IMR-90 (cell line): Measurements from ENCODE around the gene NT5DC3. TPM values are rescaled to one million over a fixed set of nuclear protein-coding genes. Genes with fewer than 3 reads are reported as not detected.

Source experiments
- ATAC-seq: fragments of 200-7000 bp; cut with Tn5 transposase; 2 replicates; pipeline ENCODE4 v1.9.1; 2020; ENCODE audit warnings: low read depth, mild to moderate bottlenecking, moderate library complexity
- BruUV-seq: library from RNA; stranded (reverse); fragments of 400-500 nt; replicated peaks from 2 replicates; lab custom pipeline; 2021; lab: Mats Ljungman, UMichigan
- CTCF ChIA-PET: fragments of 300-600 bp; formaldehyde crosslinking; extraction: SDS; loops from one replicate; lab custom pipeline; 2021; ENCODE audit warnings: antibody characterized with exemption; lab: Yijun Ruan, JAX
- POLR2A ChIA-PET: fragments of 300-600 bp; sonication (Branson Sonifier 250); formaldehyde crosslinking; loops from one replicate; lab custom pipeline; 2022; ENCODE audit warnings: antibody characterized with exemption; ENCODE audit not compliant: unreplicated experiment; lab: Charles Lee
- DNase-seq: peaks from one replicate; pipeline ENCODE4 v3.0.0; 2013
- H2AFZ ChIP-seq: replicated peaks from 2 replicates; pipeline ENCODE3; 2013; ENCODE audit warnings: low read length, mild to moderate bottlenecking; ENCODE audit not compliant: poor library complexity
- H2AK5ac ChIP-seq: 2 replicates; pipeline ENCODE4 v1.6.1; 2013; ENCODE audit warnings: low read depth, low read length, inconsistent platforms
- H2AK9ac ChIP-seq: replicated peaks from 2 replicates; pipeline ENCODE3; 2013; ENCODE audit warnings: mild to moderate bottlenecking, low read depth, low read length, moderate library complexity; ENCODE audit not compliant: poor library complexity
- H2BK120ac ChIP-seq: 2 replicates; pipeline ENCODE4 v1.6.1; 2013; ENCODE audit warnings: low read depth, low read length, inconsistent platforms
- H2BK15ac ChIP-seq: 3 replicates; pipeline ENCODE4 v1.6.1; 2013; ENCODE audit warnings: low read depth, low read length, inconsistent platforms
- H2BK20ac ChIP-seq: 2 replicates; pipeline ENCODE4 v1.6.1; 2013; ENCODE audit warnings: low read depth, mild to moderate bottlenecking, inconsistent platforms, low read length, moderate library complexity
- H2BK5ac ChIP-seq: 2 replicates; pipeline ENCODE4 v1.6.1; 2013; ENCODE audit warnings: mild to moderate bottlenecking, low read depth, low read length, inconsistent platforms; ENCODE audit not compliant: poor library complexity, severe bottlenecking
- H3K14ac ChIP-seq: replicated peaks from 2 replicates; pipeline ENCODE4 v1.6.1; 2013; ENCODE audit warnings: low read depth, low read length, inconsistent platforms
- H3K18ac ChIP-seq: 2 replicates; pipeline ENCODE4 v1.6.1; 2013; ENCODE audit warnings: low read depth, low read length, control low read depth
- H3K23ac ChIP-seq: 2 replicates; pipeline ENCODE4 v1.6.1; 2013; ENCODE audit warnings: low read depth, low read length, inconsistent platforms
- H3K27ac ChIP-seq: 2 replicates; pipeline ENCODE4 v1.5.1; 2013; ENCODE audit warnings: mild to moderate bottlenecking, control low read depth, low read length; ENCODE audit not compliant: insufficient read depth
- H3K27me3 ChIP-seq: 2 replicates; pipeline ENCODE4 v1.6.1; 2013; ENCODE audit warnings: low read length; ENCODE audit not compliant: control insufficient read depth, insufficient read depth
- H3K36me3 ChIP-seq: 2 replicates; pipeline ENCODE4 v1.6.1; 2013; ENCODE audit warnings: low read length, mixed read lengths; ENCODE audit not compliant: control insufficient read depth, insufficient read depth
- H3K4ac ChIP-seq: 2 replicates; pipeline ENCODE4 v1.6.1; 2013; ENCODE audit warnings: low read depth, low read length, inconsistent platforms
- H3K4me1 ChIP-seq: 2 replicates; pipeline ENCODE4 v1.6.1; 2013; ENCODE audit warnings: low read length, mixed read lengths; ENCODE audit not compliant: control insufficient read depth, insufficient read depth
- H3K4me2 ChIP-seq: 2 replicates; pipeline ENCODE4 v1.6.1; 2013; ENCODE audit warnings: low read depth, mild to moderate bottlenecking, control low read depth, low read length, moderate library complexity
- H3K4me3 ChIP-seq: 2 replicates; pipeline ENCODE4 v1.5.1; 2013; ENCODE audit warnings: low read depth, mild to moderate bottlenecking, control low read depth, low read length, moderate library complexity; ENCODE audit not compliant: insufficient read depth
- H3K56ac ChIP-seq: 2 replicates; pipeline ENCODE4 v1.6.1; 2013; ENCODE audit warnings: low read length, inconsistent platforms; ENCODE audit not compliant: insufficient read depth; ENCODE audit errors: extremely low read depth
- H3K79me1 ChIP-seq, 2 experiments: 2 replicates each; pipeline ENCODE4 v1.6.1; 2013; ENCODE audit warnings: low read length in 2 of 2, inconsistent platforms in 1 of 2, low read depth in 1 of 2
- H3K9ac ChIP-seq: 2 replicates; pipeline ENCODE4 v1.6.1; 2013; ENCODE audit warnings: low read depth, low read length, control low read depth
- H3K9me1 ChIP-seq: 2 replicates; pipeline ENCODE4 v1.6.1; 2013; ENCODE audit warnings: low read length, inconsistent platforms; ENCODE audit not compliant: insufficient read depth
- H3K9me3 ChIP-seq: 2 replicates; pipeline ENCODE4 v1.6.1; 2013; ENCODE audit warnings: low read length; ENCODE audit not compliant: control insufficient read depth, insufficient read depth
- H4K20me1 ChIP-seq: 2 replicates; pipeline ENCODE4 v1.6.1; 2013; ENCODE audit warnings: low read length, inconsistent platforms; ENCODE audit not compliant: insufficient read depth
- H4K5ac ChIP-seq: 2 replicates; pipeline ENCODE4 v1.6.1; 2013; ENCODE audit warnings: mild to moderate bottlenecking, low read depth, low read length, control low read depth
- H4K8ac ChIP-seq, 2 experiments: 2 replicates each; pipeline ENCODE4 v1.6.1; 2013; ENCODE audit warnings: low read depth in 2 of 2, low read length in 2 of 2, control low read depth in 1 of 2, inconsistent platforms in 1 of 2
- H4K91ac ChIP-seq: 2 replicates; pipeline ENCODE4 v1.6.1; 2013; ENCODE audit warnings: low read depth, low read length, inconsistent platforms; ENCODE audit not compliant: insufficient read depth
- BHLHE40 ChIP-seq: fragments of 150-350 bp; IDR thresholded peaks from 2 replicates; pipeline ENCODE4 v1.6.1; 2016; ENCODE audit warnings: mild to moderate bottlenecking, low read depth, low read length
- CEBPB ChIP-seq: IDR thresholded peaks from 2 replicates; pipeline ENCODE4 v1.6.1; 2012; ENCODE audit warnings: low read depth, low read length, improper control_type of control experiment
- CHD1 ChIP-seq: IDR thresholded peaks from 2 replicates; pipeline ENCODE4 v1.6.1; 2012; ENCODE audit warnings: low read depth, low read length, improper control_type of control experiment
- CTCF ChIP-seq: conservative IDR thresholded peaks from 2 replicates; pipeline ENCODE4 v1.5.1; 2012; ENCODE audit warnings: mild to moderate bottlenecking, low read depth, low read length, improper control_type of control experiment
- ELK1 ChIP-seq: fragments of 150-350 bp; IDR thresholded peaks from 2 replicates; pipeline ENCODE4 v1.6.1; 2016; ENCODE audit warnings: low read depth, mild to moderate bottlenecking, low read length, moderate library complexity, borderline replicate concordance
- FOS ChIP-seq: fragments of 150-350 bp; IDR thresholded peaks from 2 replicates; pipeline ENCODE4 v1.6.1; 2016; ENCODE audit warnings: low read depth, low read length
- MAFK ChIP-seq: IDR thresholded peaks from 2 replicates; pipeline ENCODE4 v1.6.1; 2012; ENCODE audit warnings: low read depth, low read length, improper control_type of control experiment
- MAZ ChIP-seq: IDR thresholded peaks from 2 replicates; pipeline ENCODE4 v1.6.1; 2012; ENCODE audit warnings: low read depth, mild to moderate bottlenecking, low read length, improper control_type of control experiment, moderate library complexity, borderline replicate concordance
- MXI1 ChIP-seq: IDR thresholded peaks from 2 replicates; pipeline ENCODE4 v1.6.1; 2012; ENCODE audit warnings: low read depth, mild to moderate bottlenecking, low read length, moderate library complexity, borderline replicate concordance
- NFE2L2 ChIP-seq: fragments of 150-350 bp; IDR thresholded peaks from 2 replicates; pipeline ENCODE4 v1.6.1; 2016; ENCODE audit warnings: low read depth, mild to moderate bottlenecking, low read length
- POLR2A ChIP-seq: IDR thresholded peaks from 2 replicates; pipeline ENCODE4 v1.6.1; 2012; ENCODE audit warnings: mild to moderate bottlenecking, low read depth, low read length
- RAD21 ChIP-seq: IDR thresholded peaks from 2 replicates; pipeline ENCODE4 v1.6.1; 2012; ENCODE audit warnings: low read length, improper control_type of control experiment
- RCOR1 ChIP-seq: IDR thresholded peaks from 2 replicates; pipeline ENCODE4 v1.6.1; 2012; ENCODE audit warnings: mild to moderate bottlenecking, low read length, improper control_type of control experiment; ENCODE audit not compliant: insufficient replicate concordance
- RFX5 ChIP-seq: IDR thresholded peaks from 2 replicates; pipeline ENCODE4 v1.8.0; 2012; ENCODE audit warnings: low read depth, mild to moderate bottlenecking, low read length, moderate library complexity
- SMC3 ChIP-seq: fragments of 150-350 bp; IDR thresholded peaks from 2 replicates; pipeline ENCODE4 v1.6.1; 2016; ENCODE audit warnings: low read depth, mild to moderate bottlenecking, antibody characterized with exemption, low read length, moderate library complexity
- USF2 ChIP-seq: fragments of 150-350 bp; IDR thresholded peaks from 2 replicates; pipeline ENCODE4 v1.6.1; 2017; ENCODE audit warnings: mild to moderate bottlenecking, antibody characterized with exemption, low read length, low read depth
- WGBS, 2 experiments: methylation state at CpG; one replicate each; pipeline versions ENCODE4 v1.1.5 to v1.1.7; 2013; ENCODE audit warnings: missing lambda C conversion rate in 2 of 2; ENCODE audit not compliant: insufficient read length in 1 of 2; ENCODE audit errors: extremely low coverage in 2 of 2; 5-methylcytosine and 5-hydroxymethylcytosine counted together
- dilution Hi-C: fragments of 300-500 bp; cut with HindIII; formaldehyde crosslinking; loops from one replicate; pipeline ENCODE4 v1.14.3; 2018; ENCODE audit warnings: low sequenced_read_pairs; ENCODE audit not compliant: unreplicated experiment
- in situ Hi-C: fragments of 300-500 bp; cut with MboI; formaldehyde crosslinking; loops from 3 replicates; pipeline ENCODE4 v1.14.3; 2019; ENCODE audit warnings: low sequenced_read_pairs, inconsistent platforms, mixed read lengths
- intact Hi-C: fragments of 100-400 bp; cut with micrococcal nuclease; formaldehyde crosslinking; loops from 2 replicates; pipeline ENCODE4 v1.10.0; 2022
- polyA plus RNA-seq, 3 experiments: library from polyadenylated mRNA; depleted of rRNA; stranded (reverse); fragments of >200 nt; gene quantifications; 2 replicates each; pipeline ENCODE4 v1.2.3, GENCODE V29; 2012; ENCODE audit warnings: low replicate concordance in 1 of 3
- total RNA-seq: library from RNA; depleted of rRNA; stranded (reverse); fragments of >200 nt; gene quantifications from 2 replicates; pipeline ENCODE4 v1.2.3, GENCODE V29; 2012

The NT5DC3 gene
- total and polyA plus RNA-seq, 2 of the 4 experiments (the other 2 are of a cell fraction) = 7.3 to 17.6 TPM

GRCh38 chr12:103848917-103849491, 8.0 kb upstream of the NT5DC3 start:
- ATAC-seq = no peak
- 63% methylated on average over 2 of the region's 4 CpGs; no CpG with 5 or more reads in 1 of the 2 experiments for WGBS, 2 experiments
- H3K9me3 ChIP-seq = no peaks in the 10 kb centered on the region
- no peak overlapping the region for H2BK15ac ChIP-seq
- no peak overlapping the region for H4K8ac ChIP-seq
- H2AK9ac ChIP-seq = no peak overlapping the region
- no peak overlapping the region for H3K23ac ChIP-seq
- H4K5ac ChIP-seq = no peak overlapping the region
- H3K79me1 ChIP-seq = no peaks in the 10 kb centered on the region
- no peak overlapping the region for H3K9ac ChIP-seq
- BruUV-seq = no TSS peak
- no peak overlapping the region for H3K4me3 ChIP-seq
- H3K56ac ChIP-seq = no peak overlapping the region
- H2BK20ac ChIP-seq = no peak overlapping the region
- no peak overlapping the region for H2AK5ac ChIP-seq
- no peaks in the 10 kb centered on the region for H3K27me3 ChIP-seq
- H3K4me1 ChIP-seq = peaks cover 5% of the 10 kb centered on the region; the same call in 1 of the 2 replicates
- intact Hi-C loops = no loop called here
- no peak overlapping the region for H2AFZ ChIP-seq
- H2BK5ac ChIP-seq = no peak overlapping the region
- TF ChIP-seq BHLHE40 (no peak), FOS (no peak), USF2 (no peak), CHD1 (no peak), CEBPB (no peak), MXI1 (no peak), SMC3 (no peak), NFE2L2 (no peak), RFX5 (no peak), RAD21 (no peak), MAZ (no peak), MAFK (no peak), RCOR1 (no peak), ELK1 (no peak), CTCF (no peak), POLR2A (no peak)
- no peak for DNase-seq
- H3K36me3 ChIP-seq = no peaks in the 10 kb centered on the region
- H3K18ac ChIP-seq = no peak overlapping the region
- POLR2A ChIA-PET = no interaction called here
- dilution Hi-C loops = no loop called here
- in situ Hi-C loops = no loop called here
- no peak overlapping the region for H3K4me2 ChIP-seq
- no peak overlapping the region for H3K14ac ChIP-seq
- CTCF ChIA-PET = no interaction called here
- H3K4ac ChIP-seq = no peak overlapping the region
- H2BK120ac ChIP-seq = no peak overlapping the region
- no peaks in the 10 kb centered on the region for H4K20me1 ChIP-seq
- H4K91ac ChIP-seq = no peak overlapping the region
- no peak overlapping the region for H3K27ac ChIP-seq
- H3K9me1 ChIP-seq = no peaks in the 10 kb centered on the region
